Prostate gland (tissue), 2 donors: ENCODE measurements around the gene CORIN.

ENCODE experiments used
- POLR2A ChIP-seq: fragments of 450-650 bp; IDR thresholded peaks from one replicate; pipeline ENCODE4 v1.6.1; 2016; ENCODE audit warnings: antibody characterized with exemption, mild to moderate bottlenecking
- POLR2AphosphoS5 ChIP-seq: sonication (generic); formaldehyde crosslinking; IDR thresholded peaks from one replicate; pipeline ENCODE4 v1.6.1; 2017; ENCODE audit warnings: antibody characterized with exemption
- TF ChIP-seq, protein P1 (sequence below), 4 experiments: fragments of 200-600 bp in 2 of 4; fragments of 450-650 bp in 2 of 4; sonication (generic) in 2 of 4; IDR thresholded peaks; 1 replicate in 3 of 4; 2 replicates in 1 of 4; pipeline ENCODE4 v1.5.1; 2016 to 2019; ENCODE audit warnings: antibody characterized with exemption in 4 of 4, mild to moderate bottlenecking in 2 of 4, moderate library complexity in 2 of 4

DNA sequence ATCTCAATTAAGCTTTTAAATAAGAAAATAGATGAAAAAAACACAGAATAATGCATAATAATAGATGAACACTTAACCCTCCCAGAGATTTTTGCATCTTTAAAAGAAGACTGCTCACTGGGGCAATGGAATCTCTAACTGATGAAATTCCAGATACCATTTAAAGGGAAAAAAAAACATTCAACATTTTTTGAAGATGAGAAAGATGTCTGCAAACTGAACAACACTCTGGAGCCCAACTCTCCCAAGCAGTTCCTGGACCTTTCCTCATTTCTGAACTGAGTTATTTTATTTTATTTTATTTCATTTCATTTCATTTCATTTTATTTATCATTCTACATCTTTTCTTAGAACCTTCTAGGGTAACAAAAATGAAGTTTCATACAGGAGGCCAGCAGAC is 90.7 kb downstream of the CORIN start:
- TF ChIP-seq, protein P1, sequence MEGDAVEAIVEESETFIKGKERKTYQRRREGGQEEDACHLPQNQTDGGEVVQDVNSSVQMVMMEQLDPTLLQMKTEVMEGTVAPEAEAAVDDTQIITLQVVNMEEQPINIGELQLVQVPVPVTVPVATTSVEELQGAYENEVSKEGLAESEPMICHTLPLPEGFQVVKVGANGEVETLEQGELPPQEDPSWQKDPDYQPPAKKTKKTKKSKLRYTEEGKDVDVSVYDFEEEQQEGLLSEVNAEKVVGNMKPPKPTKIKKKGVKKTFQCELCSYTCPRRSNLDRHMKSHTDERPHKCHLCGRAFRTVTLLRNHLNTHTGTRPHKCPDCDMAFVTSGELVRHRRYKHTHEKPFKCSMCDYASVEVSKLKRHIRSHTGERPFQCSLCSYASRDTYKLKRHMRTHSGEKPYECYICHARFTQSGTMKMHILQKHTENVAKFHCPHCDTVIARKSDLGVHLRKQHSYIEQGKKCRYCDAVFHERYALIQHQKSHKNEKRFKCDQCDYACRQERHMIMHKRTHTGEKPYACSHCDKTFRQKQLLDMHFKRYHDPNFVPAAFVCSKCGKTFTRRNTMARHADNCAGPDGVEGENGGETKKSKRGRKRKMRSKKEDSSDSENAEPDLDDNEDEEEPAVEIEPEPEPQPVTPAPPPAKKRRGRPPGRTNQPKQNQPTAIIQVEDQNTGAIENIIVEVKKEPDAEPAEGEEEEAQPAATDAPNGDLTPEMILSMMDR (IDR thresholded peaks at IDR 0.05): no peak
- TF ChIP-seq POLR2AphosphoS5: no peak
- TF ChIP-seq POLR2A: no peak
